GM23338 (cell line): ENCODE data around the gene PLA2R1. TPM values are rescaled to one million over a fixed set of nuclear protein-coding genes. Genes with fewer than 3 reads are reported as not detected.

ENCODE experiments used
- ATAC-seq: fragments of 200-7000 bp; cut with Tn5 transposase; 3 replicates; pipeline ENCODE4 v1.9.1; 2020
- DNase-seq: peaks from one replicate; pipeline ENCODE4 v3.0.0-alpha.2; 2015; ENCODE audit warnings: low spot score
- H2AFZ ChIP-seq: fragments of 200-600 bp; sonication (generic); 2 replicates; pipeline ENCODE4 v1.8.0; 2016; ENCODE audit warnings: antibody characterized with exemption, mild to moderate bottlenecking, moderate library complexity
- H3F3A ChIP-seq: fragments of 200-600 bp; sonication (generic); replicated peaks from 2 replicates; pipeline ENCODE4 v1.8.0; 2017; ENCODE audit warnings: antibody characterized with exemption, mixed run types, low read depth
- H3K27ac ChIP-seq: fragments of 200-600 bp; sonication (generic); 2 replicates; pipeline ENCODE4 v1.6.1; 2016; ENCODE audit warnings: low read depth
- H3K27me3 ChIP-seq: fragments of 200-600 bp; sonication (generic); 2 replicates; pipeline ENCODE4 v1.8.0; 2016; ENCODE audit warnings: mild to moderate bottlenecking, mixed run types, moderate library complexity; ENCODE audit not compliant: insufficient read depth
- H3K36me3 ChIP-seq: fragments of 200-600 bp; sonication (generic); 2 replicates; pipeline ENCODE4 v1.8.0; 2016; ENCODE audit warnings: mild to moderate bottlenecking; ENCODE audit not compliant: insufficient read depth
- H3K4me1 ChIP-seq: fragments of 200-600 bp; sonication (generic); 2 replicates; pipeline ENCODE4 v1.8.0; 2016; ENCODE audit warnings: mild to moderate bottlenecking, moderate library complexity; ENCODE audit not compliant: insufficient read depth
- H3K4me2 ChIP-seq: fragments of 200-600 bp; sonication (generic); 2 replicates; pipeline ENCODE4 v1.7.1; 2017; ENCODE audit warnings: mixed run types
- H3K4me3 ChIP-seq: fragments of 200-600 bp; sonication (generic); 2 replicates; pipeline ENCODE4 v1.6.1; 2016; ENCODE audit warnings: mixed run types
- H3K79me2 ChIP-seq: fragments of 200-600 bp; sonication (generic); replicated peaks from 2 replicates; pipeline ENCODE4 v1.8.0; 2017; ENCODE audit warnings: mild to moderate bottlenecking; ENCODE audit not compliant: insufficient read depth
- H3K9me2 ChIP-seq: fragments of 200-600 bp; sonication (generic); 2 replicates; pipeline ENCODE4 v1.8.0; 2017; ENCODE audit not compliant: insufficient read depth
- H4K20me1 ChIP-seq: fragments of 200-600 bp; sonication (generic); replicated peaks from 2 replicates; pipeline ENCODE4 v1.8.0; 2017; ENCODE audit warnings: mild to moderate bottlenecking; ENCODE audit not compliant: insufficient read depth
- H3K27ac Mint-ChIP-seq: 2 replicates; pipeline ENCODE4 v1.8.0; 2020; ENCODE audit warnings: inconsistent platforms, mild to moderate bottlenecking, moderate library complexity, mixed read lengths
- H3K27me3 Mint-ChIP-seq: 3 replicates; pipeline ENCODE4 v1.8.0; 2022; ENCODE audit warnings: low read depth, mild to moderate bottlenecking, moderate library complexity, mixed read lengths, inconsistent platforms; ENCODE audit not compliant: insufficient read depth, poor library complexity
- H3K36me3 Mint-ChIP-seq: 3 replicates; pipeline ENCODE4 v1.8.0; 2021; ENCODE audit warnings: low read depth, mild to moderate bottlenecking, inconsistent platforms, moderate library complexity, mixed read lengths
- H3K4me1 Mint-ChIP-seq: 3 replicates; pipeline ENCODE4 v1.8.0; 2020; ENCODE audit warnings: mild to moderate bottlenecking, inconsistent platforms, mixed read lengths
- H3K4me3 Mint-ChIP-seq: 3 replicates; pipeline ENCODE4 v1.8.0; 2021; ENCODE audit warnings: moderate library complexity, mild to moderate bottlenecking, inconsistent platforms, mixed read lengths
- H3K9me3 Mint-ChIP-seq: 3 replicates; pipeline ENCODE4 v1.8.0; 2020; ENCODE audit warnings: moderate library complexity, mild to moderate bottlenecking, inconsistent platforms, mixed read lengths
- CREB1 ChIP-seq: fragments of 250-450 bp; sonication (Bioruptor Pico); IDR thresholded peaks from 2 replicates; pipeline ENCODE4 v1.5.0; 2020; ENCODE audit warnings: low read depth, mild to moderate bottlenecking, moderate library complexity
- CTCF ChIP-seq, 2 experiments: fragments of 200-600 bp in 1 of 2; sonication (generic) in 1 of 2; conservative IDR thresholded peaks; 2 replicates each; pipeline versions ENCODE4 v1.5.1 to v1.6.1; 2016 to 2017; ENCODE audit warnings: antibody characterized with exemption in 2 of 2, low read depth in 2 of 2, mild to moderate bottlenecking in 2 of 2, moderate library complexity in 1 of 2
- ETS1 ChIP-seq: IDR thresholded peaks from 2 replicates; pipeline ENCODE4 v1.6.1; 2016; ENCODE audit warnings: antibody characterized with exemption
- EZH2 ChIP-seq: fragments of 200-600 bp; sonication (generic); IDR thresholded peaks from one replicate; pipeline ENCODE4 v1.8.0; 2017; ENCODE audit warnings: antibody characterized with exemption, mild to moderate bottlenecking, low read depth; ENCODE audit not compliant: unreplicated experiment
- EZH2phosphoT487 ChIP-seq: fragments of 200-600 bp; sonication (generic); IDR thresholded peaks from one replicate; pipeline ENCODE4 v1.8.1; 2018; ENCODE audit warnings: antibody characterized with exemption; ENCODE audit not compliant: unreplicated experiment
- JUNB ChIP-seq: IDR thresholded peaks from one replicate; pipeline ENCODE4 v1.6.1; 2016; ENCODE audit warnings: antibody characterized with exemption; ENCODE audit not compliant: unreplicated experiment
- NANOG ChIP-seq: IDR thresholded peaks from 2 replicates; pipeline ENCODE4 v1.6.1; 2016; ENCODE audit warnings: antibody characterized with exemption, borderline replicate concordance
- POLR2AphosphoS5 ChIP-seq: IDR thresholded peaks from 2 replicates; pipeline ENCODE4 v1.6.1; 2016; ENCODE audit warnings: antibody characterized with exemption, low read depth
- REST ChIP-seq: IDR thresholded peaks from one replicate; pipeline ENCODE4 v1.6.1; 2018; ENCODE audit warnings: antibody characterized with exemption; ENCODE audit not compliant: unreplicated experiment
- STAT1 ChIP-seq: IDR thresholded peaks from one replicate; pipeline ENCODE4 v1.6.1; 2016; ENCODE audit warnings: antibody characterized with exemption; ENCODE audit not compliant: unreplicated experiment
- ZNF114 ChIP-seq: fragments of 250-450 bp; sonication (Bioruptor Pico); IDR thresholded peaks from 2 replicates; pipeline ENCODE4 v1.5.0; 2020; ENCODE audit warnings: mild to moderate bottlenecking, moderate library complexity
- ZNF331 ChIP-seq: fragments of 250-450 bp; sonication (Bioruptor Pico); IDR thresholded peaks from 2 replicates; pipeline ENCODE4 v1.5.0; 2020; ENCODE audit warnings: low read depth, mild to moderate bottlenecking, moderate library complexity
- ZNF462 ChIP-seq: fragments of 250-450 bp; sonication (Bioruptor Pico); IDR thresholded peaks from 2 replicates; pipeline ENCODE4 v1.5.0; 2020; ENCODE audit warnings: mild to moderate bottlenecking, moderate library complexity
- polyA plus RNA-seq: library from polyadenylated mRNA; unstranded; fragments of >200 nt; fragmentation: Nextera tagmentation; extraction: Ambion mirVana; gene quantifications from 2 replicates; pipeline ENCODE4 v1.2.1, GENCODE V29; 2016
- total RNA-seq: library from RNA; depleted of rRNA; stranded (reverse); fragments of >200 nt; shearing (Covaris generic); gene quantifications from 2 replicates; pipeline ENCODE4 v1.2.3, GENCODE V29; 2014

Gene PLA2R1
- total and polyA plus RNA-seq, 2 experiments from 2014 or later, result 0.57 to 1.2 TPM

- Histone ChIP-seq H3K4me2 (peak overlapping the region; percentile 85), H3K27ac (no peak overlapping the region), H3K9me2 (no peaks in the 10 kb centered on the region), H3K27me3 (peaks cover 36% of the 10 kb centered on the region), H3K79me2 (no peaks in the 10 kb centered on the region), H3K36me3 (no peaks in the 10 kb centered on the region; the same call in 1 of the 2 replicates), H2AFZ (peak overlapping the region; percentile 98), H3K4me3 (peak overlapping the region; percentile 83), H3K4me1 (peaks cover 10% of the 10 kb centered on the region), H4K20me1 (no peaks in the 10 kb centered on the region), H3F3A (0 out of 2 replicates have a peak, but pooled peaks cover 4% of the 10 kb centered on the region)
- DNase-seq (no peak), ATAC-seq (no peak)
- H3K27ac Mint-ChIP-seq, result no peak overlapping the region
- peak overlapping the region; percentile 82; the same call in 1 of the 3 replicates for H3K4me3 Mint-ChIP-seq
- H3K27me3 Mint-ChIP-seq, result peaks cover 23% of the 10 kb centered on the region
- no peak for TF ChIP-seq CREB1 (CRISPR knock-in tag)
- TF ChIP-seq ETS1, result no peak
- TF ChIP-seq ZNF331 (CRISPR knock-in tag), result no peak
- TF ChIP-seq JUNB, result no peak
- no peak for TF ChIP-seq CTCF (conservative IDR thresholded peaks at IDR 0.05; ENCODE audit: low read depth in 2 of 2)
- TF ChIP-seq POLR2AphosphoS5, result no peak
- no peak for TF ChIP-seq STAT1
- TF ChIP-seq EZH2, result no peak
- no peak for TF ChIP-seq REST
- no peak for TF ChIP-seq ZNF114
- TF ChIP-seq NANOG, result no peak
- no peak for TF ChIP-seq ZNF462 (CRISPR knock-in tag)
- TF ChIP-seq EZH2phosphoT487, result no peak
- H3K4me1 Mint-ChIP-seq, result peaks cover 16% of the 10 kb centered on the region
- peaks cover 12% of the 10 kb centered on the region; the same call in 2 of the 3 replicates for H3K9me3 Mint-ChIP-seq
- peaks cover 14% of the 10 kb centered on the region for H3K36me3 Mint-ChIP-seq
Measured at GRCh38 chr2:160061533-160061932, 882 bp downstream of the PLA2R1 start.
